Measurements from ENCODE around the gene SLIT3.
"Not testable (repeated sequence)": the region's sequence is repeated elsewhere in the genome, so short reads cannot be mapped to it uniquely, and the experiment has no call there.

Gene SLIT3

GRCh38 chr5:168746126-168746892 is 554.6 kb downstream of the SLIT3 start:
- DNase-seq, result not testable (repeated sequence)

- no peak for DNase-seq
Measured at GRCh38 chr5:168743617-168744016, 557.3 kb downstream of the SLIT3 start.

GRCh38 chr5:168742311-168742710 is 558.6 kb downstream of the SLIT3 start:
- not testable (repeated sequence) for DNase-seq

GRCh38 chr5:168740811-168741213 is 560.1 kb downstream of the SLIT3 start:
- DNase-seq, result no peak

GRCh38 chr5:168740092-168740800 is 560.7 kb downstream of the SLIT3 start:
- DNase-seq, result no peak

- DNase-seq, result no peak
Measured at GRCh38 chr5:168737066-168737465, 563.9 kb downstream of the SLIT3 start.

GRCh38 chr5:168736281-168736831 is 564.6 kb downstream of the SLIT3 start:
- DNase-seq, result no peak

GRCh38 chr5:168734620-168735300 is 566.2 kb downstream of the SLIT3 start:
- peak in 14 of 51 donors; percentile 0 to 36 (median 13) for DNase-seq

GRCh38 chr5:168734119-168734518 is 566.8 kb downstream of the SLIT3 start:
- DNase-seq, result no peak

- DNase-seq, result no peak
Measured at GRCh38 chr5:168728546-168729211, 572.3 kb downstream of the SLIT3 start.

GRCh38 chr5:168727547-168727946 is 573.4 kb downstream of the SLIT3 start:
- DNase-seq, result no peak

- DNase-seq, result no peak
Measured at GRCh38 chr5:168726342-168726741, 574.6 kb downstream of the SLIT3 start.

- no peak for DNase-seq
Measured at GRCh38 chr5:168724227-168724626, 576.7 kb downstream of the SLIT3 start.

- no peak for DNase-seq
Measured at GRCh38 chr5:168723037-168723436, 577.9 kb downstream of the SLIT3 start.

GRCh38 chr5:168721966-168722365 is 579.0 kb downstream of the SLIT3 start:
- no peak for DNase-seq

GRCh38 chr5:168721002-168721753 is 579.8 kb downstream of the SLIT3 start:
- DNase-seq, result no peak

GRCh38 chr5:168720575-168720974 is 580.4 kb downstream of the SLIT3 start:
- no peak for DNase-seq

- DNase-seq, result no peak
Measured at GRCh38 chr5:168714046-168714445, 586.9 kb downstream of the SLIT3 start.

GRCh38 chr5:168713051-168713450 is 587.9 kb downstream of the SLIT3 start:
- peak in 3 of 51 donors; percentile 8 to 31 (median 16) for DNase-seq

- DNase-seq, result peak in 1 of 51 donors; percentile 30
Measured at GRCh38 chr5:168712280-168712924, 588.5 kb downstream of the SLIT3 start.
